NOMO-1 treated with DMSO at 0.1 percent for 48 hours (cell line): ENCODE data around the gene MCM9.
"Not testable (repeated sequence)": the region's sequence is repeated elsewhere in the genome, so short reads cannot be mapped to it uniquely, and the experiment has no call there.

Source experiments
- DNase-seq: peaks from one replicate; lab custom pipeline; 2025; ENCODE audit not compliant: unreplicated experiment; lab: John Stamatoyannopoulos, UW

Gene MCM9

DNA sequence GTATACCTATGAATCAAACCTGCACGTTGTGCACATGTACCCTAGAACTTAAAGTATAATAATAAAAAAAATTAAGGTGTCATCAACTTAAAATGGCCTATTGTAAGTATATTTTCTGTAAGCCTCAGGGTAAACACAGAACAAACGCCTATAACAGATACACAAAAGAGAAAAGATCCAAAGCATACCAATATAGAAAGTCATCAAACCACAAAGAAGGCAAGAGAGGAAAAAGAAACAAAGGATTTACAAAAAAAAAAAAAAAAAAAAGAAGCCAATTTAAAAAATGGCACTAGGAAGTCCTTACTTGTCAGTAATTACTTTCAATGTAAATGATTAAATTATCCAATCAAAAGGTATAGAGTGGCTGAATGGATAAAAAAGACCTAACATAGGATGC lies 65.6 kb downstream of the MCM9 start:
- no peak for DNase-seq

DNA sequence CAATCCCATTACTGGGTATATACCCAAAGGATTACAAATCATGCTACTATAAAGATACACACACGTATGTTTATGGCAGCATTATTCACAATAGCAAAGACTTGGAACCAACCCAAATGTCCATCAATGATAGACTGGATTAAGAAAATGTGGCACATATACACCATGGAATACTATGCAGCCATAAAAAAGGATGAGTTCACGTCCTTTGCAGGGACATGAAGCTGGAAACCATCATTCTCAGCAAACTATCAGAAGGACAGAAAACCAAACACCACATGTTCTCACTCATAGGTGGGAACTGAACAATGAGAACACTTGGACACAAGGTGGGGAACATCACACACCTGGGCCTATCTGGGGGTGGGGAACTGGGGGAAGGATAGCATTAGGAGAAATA lies 66.1 kb downstream of the MCM9 start:
- DNase-seq: not testable (repeated sequence)

DNA sequence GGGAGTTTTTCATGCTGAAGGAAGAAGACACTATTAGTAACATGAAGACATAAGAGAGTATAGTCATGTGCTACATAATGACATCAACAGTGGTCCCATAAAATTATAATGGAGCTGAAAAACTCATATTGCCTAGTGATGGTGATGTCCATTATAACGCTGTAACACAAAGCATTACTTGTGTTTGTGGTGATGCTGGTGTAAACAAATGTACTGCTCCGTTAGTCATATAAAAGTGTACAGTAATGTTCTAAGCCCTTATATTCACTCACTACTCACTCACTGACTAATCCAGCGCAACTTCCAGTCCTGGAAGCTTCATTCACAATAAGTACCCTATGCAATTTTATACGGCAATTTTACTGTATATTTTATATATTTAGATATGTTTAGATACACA lies 67.8 kb downstream of the MCM9 start:
- no peak for DNase-seq

DNA sequence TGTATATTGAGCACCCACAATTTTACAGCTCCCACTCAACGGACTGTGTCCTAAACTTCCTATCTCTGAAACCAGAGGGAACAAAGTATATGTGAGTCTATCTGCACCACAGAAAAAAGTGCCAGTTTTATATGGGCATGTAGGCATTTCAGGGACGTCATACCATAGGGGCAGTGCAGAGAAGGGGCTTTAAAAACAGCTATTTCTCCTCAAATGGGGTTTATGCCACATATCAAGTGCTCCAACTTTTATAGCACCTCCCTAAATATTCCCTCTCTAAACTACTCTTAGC lies 69.9 kb downstream of the MCM9 start:
- DNase-seq: no peak

DNA sequence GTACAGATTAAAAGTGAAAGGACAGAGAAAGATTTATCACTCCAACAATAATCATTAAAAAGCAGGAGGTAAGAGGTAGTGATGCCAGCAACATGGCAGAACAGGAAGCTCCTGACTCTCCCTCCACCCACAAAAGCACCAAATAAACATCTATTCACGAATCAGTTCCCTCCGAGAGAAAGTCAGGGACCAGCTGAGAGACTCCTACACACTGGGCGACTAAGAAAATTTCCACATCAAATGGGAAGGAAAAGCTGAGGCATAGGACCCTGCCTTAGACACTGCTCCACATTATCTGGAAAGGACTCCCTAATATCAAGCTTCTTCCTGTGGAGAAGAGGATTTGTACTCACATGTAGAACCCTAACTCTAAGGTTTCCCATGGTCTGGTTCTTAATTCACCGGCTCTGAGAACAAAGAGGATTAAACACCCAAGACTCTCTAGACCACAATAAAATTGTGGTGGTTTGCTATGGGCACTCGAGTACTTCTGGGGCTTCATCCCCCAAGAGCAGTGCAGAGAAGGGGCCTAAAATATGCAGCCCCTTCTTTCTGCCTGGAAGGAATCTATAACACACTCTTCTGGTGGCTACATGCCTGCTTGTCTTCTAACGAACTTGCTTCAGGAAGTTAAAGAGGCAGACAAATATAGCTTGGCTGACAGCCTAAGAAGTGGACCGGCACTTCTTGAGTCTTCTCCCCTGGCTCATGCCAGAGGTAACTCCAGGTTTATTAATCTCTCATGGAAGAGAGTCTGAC lies 70.4 kb downstream of the MCM9 start:
- DNase-seq: no peak

DNA sequence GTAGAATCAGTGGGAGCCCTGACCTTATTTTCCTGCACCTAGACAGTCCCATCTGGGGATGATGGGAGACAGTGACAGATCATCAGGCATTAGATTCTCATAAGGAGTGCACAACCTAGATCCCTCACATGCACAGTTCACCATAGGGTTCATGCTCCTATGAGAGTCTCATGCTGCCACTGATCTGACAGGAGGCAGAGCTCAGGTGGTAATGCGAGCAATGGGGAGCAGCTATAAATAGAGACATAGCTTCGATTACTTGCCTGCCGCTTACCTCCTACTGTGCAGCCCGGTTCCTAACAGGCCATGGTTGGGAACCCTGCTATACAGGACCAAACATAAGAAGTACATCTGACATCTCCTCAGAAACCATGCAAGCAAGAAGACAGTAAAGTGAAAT lies 72.5 kb downstream of the MCM9 start:
- DNase-seq: no peak

DNA sequence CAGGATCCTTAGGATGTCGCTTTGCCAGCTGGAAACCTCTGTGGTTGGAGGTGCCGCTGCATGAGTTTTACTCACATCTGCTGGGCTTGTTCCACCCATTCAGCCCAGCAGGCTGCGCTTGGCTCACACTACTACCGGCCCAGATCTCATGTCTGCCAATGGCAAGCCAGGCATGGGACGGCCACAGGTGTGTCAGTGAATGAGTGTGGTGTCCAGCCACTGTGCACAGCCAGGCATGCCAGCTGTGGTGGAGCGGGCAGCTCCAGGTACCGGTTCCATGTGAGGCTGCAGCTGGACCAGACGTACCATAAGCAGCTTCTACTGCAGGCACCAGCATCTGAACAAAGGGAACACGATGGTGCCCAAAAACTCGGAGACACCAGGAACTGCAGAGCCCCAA lies 74.1 kb downstream of the MCM9 start:
- no peak for DNase-seq

DNA sequence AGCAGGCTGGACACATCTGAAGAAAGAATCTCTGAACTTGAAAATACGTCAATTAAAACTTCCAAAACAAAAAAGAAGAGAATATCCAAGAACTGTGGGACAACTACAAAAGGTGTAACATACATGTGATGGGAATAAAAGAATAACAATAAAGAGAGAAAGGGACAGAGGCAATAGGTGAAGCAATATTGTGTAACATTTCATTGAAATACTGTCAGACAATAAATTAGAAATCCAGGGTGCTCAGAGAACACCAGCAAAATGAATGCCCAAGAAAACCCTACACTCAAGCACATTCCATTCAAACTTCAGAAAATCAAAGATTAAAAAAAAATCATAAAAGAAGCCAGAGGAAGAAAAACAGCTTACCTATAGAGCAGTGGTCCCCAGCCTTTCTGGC lies 74.6 kb downstream of the MCM9 start:
- no peak for DNase-seq

DNA sequence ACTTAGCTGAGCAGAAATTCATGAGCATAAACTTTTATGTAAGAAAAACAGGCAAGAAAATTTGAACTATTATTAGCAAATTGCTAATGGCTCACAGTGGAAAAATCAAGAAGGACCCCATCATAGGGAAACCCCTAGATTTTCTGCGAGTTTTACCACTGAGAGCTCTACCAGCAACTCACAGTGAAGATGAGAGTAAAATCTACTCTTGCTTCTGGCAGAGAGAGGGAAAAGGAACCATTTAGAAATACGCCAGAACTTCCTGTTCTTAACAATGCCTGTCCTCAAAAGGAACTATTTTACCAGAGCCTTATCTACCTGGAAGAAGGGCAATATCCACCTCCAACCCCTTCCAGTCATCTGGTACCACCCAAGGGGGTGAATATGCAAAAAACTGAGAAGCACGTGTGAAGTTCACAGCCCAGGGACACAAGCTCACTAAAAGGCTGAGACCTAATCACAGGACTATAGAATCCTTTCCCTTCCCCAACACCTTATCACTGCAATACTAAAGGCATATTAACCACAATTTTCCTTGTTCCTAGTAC lies 75.4 kb downstream of the MCM9 start:
- DNase-seq: peak; percentile 8

DNA sequence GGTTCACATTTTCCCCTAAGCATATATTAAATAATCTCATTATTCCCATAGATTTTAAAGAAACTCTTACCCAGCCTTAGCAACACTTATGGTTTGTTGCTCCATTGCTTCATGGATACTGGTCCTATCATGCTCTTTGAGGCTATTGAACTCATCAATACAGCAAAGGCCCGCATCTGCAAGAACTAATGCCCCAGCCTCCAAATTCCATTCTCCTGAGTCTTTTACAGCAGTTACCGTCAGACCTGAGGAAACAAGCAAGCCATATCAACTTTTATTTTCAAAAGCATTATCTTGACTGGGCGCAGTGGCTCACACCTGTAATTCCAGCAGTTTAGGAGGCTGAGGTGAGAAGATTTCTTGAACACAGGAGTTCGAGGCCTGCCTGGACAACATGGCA lies 78.7 kb downstream of the MCM9 start:
- no peak for DNase-seq

DNA sequence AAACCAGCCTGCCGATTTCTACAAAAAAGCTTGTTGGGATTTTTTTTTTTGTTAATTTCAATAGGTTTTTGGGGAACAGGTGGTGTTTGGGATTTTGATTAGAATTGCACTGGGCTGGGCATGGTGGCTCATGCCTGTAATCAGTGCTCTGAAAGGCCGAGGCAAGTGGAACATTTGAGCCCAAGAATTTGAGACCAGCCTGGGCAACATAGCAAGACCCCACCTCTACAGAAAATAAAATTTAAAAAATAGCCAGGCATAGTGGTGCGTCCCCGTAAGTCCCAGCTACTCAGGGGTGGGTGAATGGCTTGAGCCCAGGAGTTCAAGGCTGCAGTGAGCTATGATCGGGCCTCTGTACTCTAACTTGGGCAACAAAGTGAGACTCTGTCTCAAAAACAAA lies 81.6 kb downstream of the MCM9 start:
- no peak for DNase-seq

DNA sequence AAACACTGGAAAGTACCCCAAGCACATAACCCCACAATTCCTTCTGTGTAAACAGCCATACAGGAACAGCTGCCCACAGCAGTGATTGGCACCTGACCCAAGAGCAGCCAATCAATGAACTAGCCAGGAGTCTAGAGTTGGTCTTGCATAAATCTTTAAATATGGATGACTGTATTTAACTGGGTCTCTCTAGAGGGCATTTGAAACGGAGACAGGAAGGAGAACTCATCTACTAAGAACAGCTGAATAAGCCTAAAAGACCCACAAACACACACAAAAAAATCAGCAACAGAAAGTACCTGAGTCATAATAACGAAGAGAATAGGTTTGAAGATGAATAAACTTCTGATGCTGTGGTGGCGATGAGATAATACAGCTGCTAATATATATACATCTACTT lies 90.0 kb downstream of the MCM9 start:
- no peak for DNase-seq

DNA sequence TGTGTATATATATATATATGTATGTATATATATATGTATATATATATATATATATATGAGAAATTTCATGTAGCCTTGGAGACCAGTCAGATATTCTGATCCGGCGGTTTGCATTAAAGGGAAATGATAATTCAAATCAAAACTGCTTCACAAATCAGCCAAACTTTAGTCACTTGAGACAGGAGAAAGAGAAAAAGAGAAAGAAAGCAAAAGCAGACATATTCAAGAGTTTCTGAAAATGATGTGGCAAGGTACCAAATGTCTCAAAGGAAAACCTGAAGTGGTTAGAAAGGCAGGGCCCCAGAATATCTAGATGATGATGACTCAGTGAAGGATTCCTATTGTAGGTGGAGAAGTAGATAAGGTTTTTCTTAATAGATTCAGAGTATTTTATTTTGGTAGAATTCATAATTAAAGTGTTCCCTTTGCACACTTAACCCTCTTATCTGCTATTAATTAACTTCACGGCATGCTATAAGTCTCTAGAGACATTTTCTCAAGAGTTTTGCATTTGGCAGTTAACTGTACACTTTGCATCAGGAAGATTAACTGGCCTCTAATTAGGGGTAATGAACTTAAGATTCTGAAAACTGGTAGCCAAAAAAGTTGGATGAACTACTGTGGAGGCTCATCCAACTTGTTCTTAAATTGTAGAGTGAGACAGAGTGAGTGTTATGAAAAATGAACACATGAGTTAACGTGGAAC lies 91.1 kb downstream of the MCM9 start:
- no peak for DNase-seq

DNA sequence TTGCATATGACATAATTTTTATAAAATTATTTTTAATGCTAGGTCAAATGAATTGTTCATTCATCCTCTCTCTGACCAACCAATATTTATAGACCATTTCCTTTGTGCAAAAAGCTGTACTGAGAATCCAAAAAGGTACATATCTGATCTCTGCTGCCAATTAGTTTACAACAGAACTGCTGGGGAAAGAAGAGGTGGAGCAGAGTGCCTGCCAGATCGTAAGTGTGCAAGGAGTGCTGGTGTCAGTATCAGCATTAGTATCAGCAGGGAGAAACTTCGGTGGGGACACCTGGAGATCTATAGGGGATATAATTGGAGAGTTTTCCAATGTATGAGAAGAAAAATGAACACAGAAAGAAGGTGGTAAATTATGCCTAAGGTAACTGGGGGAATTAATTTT lies 104.3 kb downstream of the MCM9 start:
- no peak for DNase-seq

DNA sequence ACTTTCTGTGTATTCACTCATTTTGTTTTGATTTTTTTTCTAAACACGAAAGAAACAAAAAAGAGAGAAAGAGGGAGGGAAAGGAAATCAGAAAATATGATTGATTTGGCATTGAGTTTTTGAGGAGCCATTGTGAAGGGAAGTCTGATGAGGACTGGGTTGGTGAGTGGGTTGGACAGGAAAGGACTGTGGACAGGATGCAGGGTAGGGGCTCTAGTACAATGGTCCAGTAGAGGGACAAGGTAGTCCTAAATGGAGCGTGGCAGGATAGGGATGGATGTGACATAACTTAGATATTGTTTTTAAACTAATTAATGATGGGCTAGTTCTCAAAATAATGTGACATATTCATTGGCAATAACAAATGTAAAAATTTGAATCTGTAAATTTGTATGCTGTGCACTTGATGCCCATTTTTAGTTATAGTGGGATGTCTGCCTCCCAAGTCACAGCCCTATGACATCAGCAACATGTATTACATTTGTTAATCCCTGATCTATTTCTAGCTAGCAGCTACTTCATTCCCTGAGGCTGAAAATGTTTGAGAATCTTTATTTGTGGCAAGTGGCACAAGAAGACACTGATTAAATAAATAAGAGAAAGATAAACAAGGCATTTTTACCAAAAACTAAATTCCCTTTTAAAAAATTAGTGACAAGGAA lies 105.0 kb downstream of the MCM9 start:
- DNase-seq: no peak

DNA sequence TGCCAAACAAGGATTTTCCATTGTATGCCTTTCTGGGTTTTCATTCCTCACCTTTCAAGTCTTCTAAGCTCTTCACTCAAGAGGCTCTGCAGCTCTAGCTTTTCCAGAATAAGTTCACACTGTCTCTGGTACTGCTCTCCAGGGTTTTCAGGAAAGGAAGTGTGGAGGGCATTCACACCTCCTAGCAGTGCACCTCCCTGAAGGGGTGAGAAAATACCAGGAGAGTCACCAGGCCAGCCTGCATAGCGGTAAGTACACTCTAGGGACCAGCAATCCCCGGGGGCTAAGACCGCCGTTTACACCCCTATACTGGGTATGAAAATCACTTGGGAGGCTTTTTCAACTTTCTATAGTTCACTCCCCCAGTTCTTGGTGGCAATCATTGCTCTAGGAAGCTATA lies 108.9 kb downstream of the MCM9 start:
- no peak for DNase-seq

DNA sequence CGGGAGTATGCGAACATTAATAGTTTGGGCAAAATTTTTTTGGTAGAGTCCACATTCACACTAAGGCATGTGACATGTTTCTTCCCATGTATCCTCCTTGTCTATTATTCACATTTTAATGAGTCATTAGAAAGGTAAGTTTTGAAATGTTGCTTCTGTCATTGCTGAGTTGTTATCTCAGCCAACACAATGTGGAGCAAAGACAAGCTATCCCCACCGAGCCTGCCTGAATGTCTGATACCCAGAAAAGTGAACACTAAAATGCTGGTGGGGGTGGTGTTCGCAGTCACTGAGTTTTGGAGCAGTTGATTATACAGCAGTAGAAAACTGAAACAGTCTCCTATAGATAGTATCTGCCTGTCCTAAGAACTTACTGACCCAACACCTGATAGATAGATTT lies 109.3 kb downstream of the MCM9 start:
- DNase-seq: no peak

DNA sequence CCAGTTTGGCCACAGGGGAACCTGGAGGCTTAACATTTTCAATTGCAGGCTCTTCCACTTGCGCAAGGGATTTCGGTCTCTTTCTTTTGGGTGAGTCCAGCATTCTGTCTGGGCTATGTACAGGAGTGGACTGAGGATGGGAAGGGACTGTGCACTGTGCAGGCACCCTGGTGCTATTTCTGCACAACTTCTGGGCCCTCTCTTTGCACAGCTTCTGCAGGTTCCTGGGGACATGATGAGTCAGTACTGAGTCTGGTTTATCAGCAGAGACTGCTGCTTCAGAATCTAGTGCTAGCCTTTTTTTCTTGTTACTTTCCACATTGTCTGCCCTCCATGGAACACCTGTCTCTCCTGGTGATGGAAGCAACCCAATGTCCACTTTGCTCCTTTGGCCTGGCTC lies 119.5 kb downstream of the MCM9 start:
- DNase-seq: no peak

DNA sequence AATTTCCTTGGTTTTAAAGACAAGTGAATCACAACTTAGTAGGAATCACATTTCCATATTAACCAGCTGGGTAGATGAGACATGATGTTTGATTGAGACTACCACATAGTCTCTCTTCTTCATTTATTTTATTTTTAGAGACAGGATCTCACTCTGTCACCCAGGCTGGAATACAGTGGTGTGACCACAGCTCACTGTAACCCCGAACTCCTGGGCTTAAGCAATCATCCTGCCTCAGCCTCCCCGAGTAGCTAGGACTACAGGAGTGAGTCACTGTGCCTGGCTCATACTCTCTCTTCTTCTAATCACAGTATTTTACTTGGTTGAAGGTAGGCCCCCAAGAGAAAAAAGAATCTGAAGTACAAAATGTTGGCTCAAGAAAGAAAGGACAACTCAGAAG lies 121.2 kb downstream of the MCM9 start:
- DNase-seq: no peak

DNA sequence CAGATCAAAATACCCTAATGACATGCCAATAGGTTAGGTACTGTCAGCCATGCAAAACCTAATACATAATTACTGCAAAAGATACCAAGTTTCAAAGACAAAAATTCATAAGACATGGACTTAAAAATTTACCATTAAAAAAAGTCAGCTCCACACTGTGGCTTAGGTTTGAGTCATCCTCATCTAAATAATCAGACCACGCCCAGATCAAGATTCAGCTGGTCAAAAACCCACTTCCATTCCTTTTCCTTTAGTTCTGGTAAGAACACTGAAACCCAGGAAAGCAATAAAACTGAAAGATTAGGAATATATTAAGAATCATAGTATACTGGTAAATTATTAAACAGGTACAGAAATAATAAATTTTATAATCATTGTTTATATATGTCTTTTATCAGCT lies 122.0 kb downstream of the MCM9 start:
- DNase-seq: no peak

DNA sequence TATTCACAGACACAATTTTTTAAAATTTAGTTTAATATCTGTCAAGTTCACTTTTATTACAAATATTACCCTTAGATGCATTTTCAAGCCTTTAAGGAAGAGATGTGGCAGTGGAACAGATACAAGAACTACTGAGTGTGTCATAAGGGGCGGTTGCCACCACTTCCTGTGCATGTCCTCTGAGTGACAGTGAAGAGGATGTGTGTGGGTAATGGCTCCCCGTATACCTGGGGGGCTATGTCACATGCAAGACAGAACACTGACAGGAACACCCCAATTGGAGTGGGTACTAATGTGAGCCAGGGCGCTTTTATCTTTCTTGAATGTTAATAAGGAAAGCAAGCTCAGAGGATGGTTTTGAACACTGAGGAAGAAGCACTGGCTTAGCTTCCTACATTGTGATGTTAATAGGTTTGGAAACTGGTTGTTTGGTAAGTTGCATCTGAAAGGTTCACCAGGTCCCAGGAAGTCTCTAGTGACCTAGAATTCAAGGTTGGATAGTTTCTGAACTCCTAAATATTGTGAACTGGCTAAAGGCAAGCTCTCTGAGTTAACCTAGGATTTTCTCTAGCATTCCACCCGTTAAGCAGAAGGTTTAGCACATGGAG lies 124.4 kb downstream of the MCM9 start:
- peak; percentile 66 for DNase-seq
